ENCODE measurements around the gene PLAC8L1.
"Not testable (repeated sequence)": the region's sequence is repeated elsewhere in the genome, so short reads cannot be mapped to it uniquely, and the experiment has no call there.

PLAC8L1 gene, protein sequence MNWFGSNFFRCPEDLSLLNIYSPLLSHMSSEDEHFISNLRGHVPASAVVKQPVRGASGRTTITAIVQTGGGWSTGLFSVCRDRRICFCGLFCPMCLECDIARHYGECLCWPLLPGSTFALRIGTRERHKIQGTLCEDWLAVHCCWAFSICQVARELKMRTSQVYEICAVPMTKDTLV

DNA sequence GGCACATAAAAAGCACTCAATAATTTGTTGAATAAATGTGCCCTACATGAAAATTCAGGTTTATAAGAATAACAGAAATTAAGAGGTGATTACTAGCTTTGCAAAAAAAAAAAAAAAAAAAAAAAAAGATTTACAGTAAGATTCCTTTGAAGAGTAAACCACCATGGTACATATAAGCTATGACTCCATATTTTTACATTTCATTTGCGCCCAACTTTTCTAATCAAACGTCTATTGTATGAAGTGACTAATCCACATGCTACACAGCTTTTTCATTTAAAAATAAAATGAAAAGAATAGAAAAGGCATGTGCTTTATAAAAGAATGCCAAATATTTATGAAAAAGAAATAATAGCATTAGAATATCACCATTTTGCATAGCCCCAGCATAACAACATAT, at the start of gene PLAC8L1:
TSS of gene PLAC8L1 (minus strand) at position 101 of the 400 bp plus-strand sequence. CDS start 1,266 bp downstream, outside the sequence.
- DNase-seq = no peak

GRCh38 chr5:146151970-146152369, 46.6 kb upstream of the PLAC8L1 start:
- DNase-seq = no peak

- DNase-seq = no peak
Observed at GRCh38 chr5:146137967-146138403, 32.6 kb upstream of the PLAC8L1 start.

DNA sequence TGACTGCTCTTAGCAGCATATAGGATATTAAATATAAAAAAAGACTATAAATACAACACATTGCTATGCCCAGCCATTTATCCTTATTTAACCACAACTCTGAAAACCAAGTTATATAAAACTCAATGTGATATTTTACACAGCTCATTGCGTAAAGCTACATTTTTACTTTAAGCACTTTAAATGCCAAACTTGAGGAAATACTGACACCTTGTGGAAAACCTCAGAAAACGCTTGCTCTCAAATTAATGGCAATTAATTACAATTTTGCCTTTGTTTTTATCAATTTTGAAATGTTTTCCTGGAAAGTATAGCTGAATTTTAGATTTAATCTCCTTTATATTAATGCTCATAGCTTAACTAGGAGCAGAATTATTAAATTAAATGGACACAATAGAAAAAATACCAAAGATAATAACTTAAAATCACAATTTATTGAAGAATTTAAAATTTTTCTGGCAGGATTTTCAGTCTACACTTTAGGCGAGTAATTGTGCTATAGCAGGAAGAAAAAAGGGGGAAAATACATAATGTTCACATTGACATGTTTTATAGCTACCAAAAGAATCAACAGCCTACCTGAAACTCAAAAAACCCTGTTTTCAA, 25.2 kb upstream of the PLAC8L1 start:
- peak in 1 of 6 experiments; percentile 2 for DNase-seq

DNA sequence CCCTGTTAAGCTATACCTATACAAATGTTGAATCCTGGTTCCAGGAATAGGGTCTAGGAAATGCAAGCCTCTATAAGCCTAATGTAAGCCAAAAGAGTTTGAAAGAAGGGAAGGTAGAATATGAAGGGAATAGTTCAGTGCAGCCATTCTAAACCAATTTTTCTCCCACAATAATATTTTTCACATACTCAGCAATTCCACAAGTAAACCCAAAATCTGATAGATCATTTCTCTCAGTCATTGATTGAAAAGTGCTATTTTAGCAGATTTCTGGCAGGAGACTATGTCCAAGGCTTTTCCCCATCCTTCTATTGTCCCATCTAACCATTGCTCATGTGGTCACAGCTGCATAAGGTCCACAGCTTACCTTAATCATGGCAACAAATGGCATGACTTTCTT, 20.7 kb upstream of the PLAC8L1 start:
- no peak for DNase-seq

DNA sequence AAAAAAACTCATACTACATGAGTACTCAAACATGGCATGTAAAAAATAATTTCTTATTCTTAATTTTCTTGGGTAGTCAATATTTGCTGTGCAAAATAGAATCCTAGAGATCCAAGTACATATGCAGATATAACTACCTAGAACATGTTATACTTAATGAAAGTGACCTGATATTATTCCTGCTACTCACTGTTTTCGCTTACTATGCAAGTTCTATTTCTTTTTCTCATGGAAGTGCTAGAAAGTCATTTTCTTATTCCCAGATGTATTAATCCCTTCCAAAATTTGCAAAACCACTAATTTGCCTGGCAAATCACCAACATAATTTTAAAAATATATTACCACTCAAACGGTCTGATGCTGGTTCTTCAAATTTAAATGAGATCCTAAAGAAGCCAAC, 19.2 kb upstream of the PLAC8L1 start:
- no peak for DNase-seq

- DNase-seq = not testable (repeated sequence)
Observed at GRCh38 chr5:146121451-146121850, 16.1 kb upstream of the PLAC8L1 start.

DNA sequence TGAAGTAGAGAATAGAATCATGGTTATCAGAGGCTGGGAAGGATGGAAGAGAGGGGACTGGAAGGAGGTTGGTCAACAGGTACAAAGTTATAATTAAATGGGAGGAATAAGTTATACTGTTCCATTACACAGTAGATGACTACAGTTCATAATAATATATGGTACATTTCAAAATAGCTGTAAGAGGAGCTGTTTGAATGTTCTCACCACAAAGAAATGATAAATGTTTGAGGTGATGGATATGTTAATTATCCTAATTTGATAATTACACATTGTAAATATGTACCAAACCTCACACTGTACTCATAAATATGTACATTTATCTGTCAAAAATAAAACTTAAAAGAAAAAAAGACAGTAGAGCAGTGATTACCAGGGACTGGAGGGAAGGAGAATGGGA, 12.9 kb upstream of the PLAC8L1 start:
- no peak for DNase-seq

DNA sequence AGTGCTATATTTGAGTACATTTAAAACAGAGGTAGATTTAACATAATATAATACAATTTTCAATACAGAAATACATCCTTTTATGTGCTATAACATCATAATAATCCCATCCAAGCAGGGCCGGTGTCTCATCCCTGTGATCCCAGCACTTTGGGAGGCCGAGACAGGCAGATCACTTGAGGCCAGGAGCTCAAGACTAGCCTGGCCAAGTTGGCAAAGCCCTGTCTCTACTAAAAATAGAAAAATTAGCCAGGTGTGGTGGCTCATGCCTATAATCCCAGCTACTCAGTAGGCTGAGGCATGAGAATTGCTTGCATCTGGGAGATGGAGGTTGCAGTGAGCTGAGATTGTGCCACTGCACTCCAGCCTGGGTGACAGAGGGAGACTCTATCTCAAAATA, 11.8 kb upstream of the PLAC8L1 start:
- DNase-seq = not testable (repeated sequence)

GRCh38 chr5:146116361-146116760, 11.0 kb upstream of the PLAC8L1 start:
- no peak for DNase-seq

- DNase-seq = no peak
Observed at GRCh38 chr5:146112476-146112875, 7.1 kb upstream of the PLAC8L1 start.

DNA sequence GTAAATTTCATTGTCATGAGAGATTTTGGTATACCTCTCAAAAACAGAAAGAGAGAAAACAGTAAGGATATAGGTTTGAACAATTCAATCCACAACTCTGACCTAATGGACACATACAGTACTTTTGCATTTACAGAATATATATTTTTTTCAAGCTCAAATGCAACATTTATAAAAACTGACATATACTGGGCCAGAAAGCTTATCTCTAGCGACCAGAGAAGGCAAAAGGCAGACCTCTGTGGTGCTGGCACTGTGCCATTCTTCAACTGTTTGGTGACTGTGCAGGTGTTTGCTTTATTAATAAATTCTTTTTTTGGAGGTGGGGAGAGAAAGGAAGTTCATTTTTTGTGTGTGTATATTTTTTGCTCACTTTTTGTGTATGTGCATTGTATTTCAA, 6.0 kb upstream of the PLAC8L1 start:
- DNase-seq = no peak

DNA sequence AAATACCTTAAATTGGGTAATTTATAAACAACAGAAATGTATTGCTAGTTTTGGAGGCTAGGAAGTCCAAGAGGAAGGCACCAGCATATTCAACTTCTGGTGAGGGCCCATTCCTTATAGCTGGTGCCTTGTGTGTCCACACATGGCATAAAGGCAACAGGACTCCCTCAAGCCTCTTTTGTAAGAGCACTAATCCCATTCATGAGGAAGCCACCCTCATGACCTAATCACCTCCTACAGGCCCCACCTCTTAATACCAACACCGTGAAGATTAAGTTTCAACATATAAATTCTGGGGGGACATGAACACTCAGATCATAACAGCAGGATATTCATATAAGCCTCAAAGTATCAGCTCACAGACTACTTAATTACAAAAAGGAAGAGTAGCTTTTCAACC, 4.0 kb upstream of the PLAC8L1 start:
- DNase-seq = no peak

DNA sequence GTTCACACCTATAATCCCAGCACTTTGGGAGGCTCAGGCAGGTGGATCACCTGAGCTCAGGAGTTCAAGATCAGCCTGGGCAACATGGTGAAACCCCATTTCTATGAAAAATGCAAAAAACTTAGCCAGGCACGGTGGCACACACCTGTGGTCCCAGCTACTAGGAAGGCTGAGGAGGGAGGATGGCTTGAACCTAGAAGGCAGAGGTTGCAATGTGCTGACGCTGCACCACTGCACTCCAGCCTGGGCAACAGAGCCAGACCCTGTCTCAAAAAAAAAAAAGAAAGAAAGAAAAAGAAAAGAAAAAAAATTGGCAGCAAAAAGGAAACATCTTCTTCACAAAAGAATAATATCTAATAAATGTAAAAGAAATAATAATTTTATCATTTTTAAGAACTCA, 3.5 kb upstream of the PLAC8L1 start:
- DNase-seq = not testable (repeated sequence)

DNA sequence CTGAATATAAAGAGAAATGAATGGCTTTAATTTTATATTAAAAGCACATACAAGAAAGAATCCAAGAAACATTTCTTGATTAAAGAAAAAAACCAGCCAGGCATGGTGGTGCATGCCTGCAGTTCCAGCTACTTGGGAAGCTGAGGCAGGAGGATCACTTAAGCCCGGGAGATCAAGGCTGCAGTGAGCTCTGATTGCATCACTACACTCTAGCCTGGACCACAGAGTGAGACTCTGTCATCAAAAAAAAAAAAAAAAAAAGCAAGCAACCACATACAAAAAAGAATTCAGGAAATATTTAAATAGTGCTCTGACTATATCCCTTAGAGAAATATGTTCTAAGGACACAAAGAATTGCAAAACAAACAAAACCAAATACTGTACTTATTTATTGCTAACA, 2.5 kb upstream of the PLAC8L1 start:
- no peak for DNase-seq

DNA sequence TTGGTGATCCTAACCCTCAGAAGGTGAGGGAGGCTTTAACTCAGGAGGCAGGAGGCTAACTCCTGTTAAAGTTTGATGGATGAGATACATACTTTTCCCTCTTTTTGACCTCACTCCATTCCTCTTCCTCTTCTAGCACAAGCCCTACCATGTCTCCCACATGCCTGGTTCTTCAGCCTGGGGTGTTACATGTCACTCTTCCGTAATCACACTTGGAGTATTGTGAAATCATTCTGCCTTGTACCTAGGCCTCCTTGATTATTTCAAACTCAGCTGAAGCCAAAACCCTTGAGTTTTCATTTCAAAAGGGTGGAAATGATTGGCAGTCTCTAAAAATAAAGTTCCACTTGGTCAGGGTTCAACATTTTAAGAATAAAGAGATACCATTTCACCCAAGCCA, 1.8 kb downstream of the PLAC8L1 start:
- no peak for DNase-seq

GRCh38 chr5:146101646-146102045, 3.7 kb downstream of the PLAC8L1 start:
- DNase-seq = no peak

DNA sequence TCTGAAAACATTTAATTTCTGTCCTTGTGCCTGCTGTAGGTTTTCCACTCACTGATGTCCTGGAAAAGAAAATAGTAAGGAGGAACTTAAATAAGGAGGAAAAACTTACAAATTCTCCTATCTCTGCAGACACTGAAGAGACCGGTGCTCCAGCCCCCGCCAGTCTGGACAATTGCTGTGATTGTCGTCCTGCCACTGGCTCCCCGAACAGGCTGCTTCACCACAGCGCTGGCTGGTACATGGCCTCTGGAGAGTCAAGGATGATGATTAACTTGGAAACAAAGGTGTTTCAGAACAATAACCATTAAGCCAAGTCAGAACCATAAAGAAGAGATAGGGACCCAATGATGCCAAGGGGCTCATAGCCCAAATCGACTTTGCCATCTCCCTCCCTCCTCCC, 7.3 kb downstream of the PLAC8L1 start:
- no peak for DNase-seq

DNA sequence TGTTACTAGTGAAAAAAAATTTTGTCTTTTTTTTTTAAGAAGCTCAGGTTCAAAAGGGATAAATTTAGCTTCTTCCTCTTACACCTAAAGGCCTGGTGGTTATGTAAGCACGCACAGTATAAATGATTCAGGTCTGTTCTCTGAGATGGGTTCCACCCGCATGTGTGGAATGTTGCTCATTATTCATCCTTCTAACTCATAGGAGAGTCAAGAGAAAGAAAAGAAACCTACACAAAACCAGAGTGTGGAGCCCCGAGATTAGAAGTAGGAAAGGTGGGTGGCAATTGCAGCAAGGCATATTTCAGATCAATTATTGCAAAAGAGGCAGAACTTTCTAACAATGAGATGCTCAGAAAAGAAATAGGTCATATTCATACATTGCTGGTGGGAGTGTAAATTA, 13.5 kb downstream of the PLAC8L1 start:
- no peak for DNase-seq

DNA sequence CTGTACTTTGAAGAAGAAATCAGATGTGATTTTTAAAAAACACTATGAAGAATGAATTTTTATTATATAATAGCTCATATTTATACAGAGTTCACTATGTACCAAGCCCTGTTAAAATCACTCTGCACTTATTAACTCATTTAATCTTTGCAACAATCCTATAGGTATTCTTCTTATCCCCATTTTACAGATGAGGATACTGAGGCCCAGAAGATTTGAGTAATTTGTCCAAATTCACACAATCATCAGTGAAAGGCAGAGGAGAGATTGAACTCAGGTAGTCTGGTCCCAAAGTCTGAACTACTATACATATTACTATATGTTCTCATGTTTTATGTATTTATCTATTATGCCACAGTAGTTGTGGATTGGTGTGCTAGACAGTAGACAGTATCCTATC, 16.1 kb downstream of the PLAC8L1 start:
- no peak for DNase-seq

GRCh38 chr5:146088098-146088497, 17.3 kb downstream of the PLAC8L1 start:
- DNase-seq = no peak

DNA sequence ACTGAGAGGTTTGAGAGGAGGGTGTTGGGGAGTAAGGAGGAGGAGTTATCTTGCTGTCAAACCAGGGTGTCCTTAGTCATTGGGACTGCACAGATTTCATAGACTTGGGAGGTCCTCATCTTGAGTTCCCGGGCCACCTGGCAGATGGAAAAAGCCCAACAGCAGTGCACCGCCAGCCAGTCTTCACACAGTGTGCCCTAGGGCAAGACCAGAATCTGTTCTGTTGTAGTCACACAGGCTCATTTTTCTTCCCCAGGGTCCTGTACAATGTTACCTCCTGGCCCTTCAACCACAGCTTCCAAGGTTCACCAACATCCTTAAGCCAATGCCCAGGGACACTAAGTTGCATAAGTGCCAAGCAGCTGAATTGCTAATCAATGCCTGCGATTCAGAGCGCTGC, 21.0 kb downstream of the PLAC8L1 start:
- DNase-seq = no peak

DNA sequence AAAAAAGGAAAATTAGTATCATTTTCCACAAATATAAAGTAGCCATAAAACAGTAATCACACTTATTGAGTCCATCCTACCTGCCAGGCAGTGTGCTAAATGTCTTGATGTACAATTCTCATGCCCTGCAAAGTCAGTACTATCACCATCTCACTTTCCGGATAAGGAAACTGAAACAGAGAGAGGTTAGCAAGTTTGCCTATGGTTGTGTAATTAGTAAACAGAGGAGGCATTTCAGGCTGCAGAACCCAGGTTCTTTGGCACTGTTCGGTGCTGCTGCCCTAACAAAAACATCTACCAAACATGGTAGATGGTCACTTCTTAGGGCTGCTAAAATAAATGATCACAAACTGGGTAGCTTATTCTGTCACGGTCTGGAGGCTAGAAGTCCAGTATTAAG, 22.6 kb downstream of the PLAC8L1 start:
- no peak for DNase-seq

GRCh38 chr5:146081556-146081955, 23.8 kb downstream of the PLAC8L1 start:
- DNase-seq = no peak
